HAP-1 (cell line): Measurements from ENCODE around the gene B3GNT8.
"Not testable (repeated sequence)": the region's sequence is repeated elsewhere in the genome, so short reads cannot be mapped to it uniquely, and the experiment has no call there.

Source experiments
- DNase-seq, 2 experiments: peaks; one replicate each; pipeline ENCODE4 v3.0.0-alpha.2; 2016 to 2020; ENCODE audit warnings: low spot score in 2 of 2
- H3K27me3 ChIP-seq: fragments of 250-450 bp; sonication (Bioruptor Pico); 2 replicates; pipeline ENCODE4 v1.5.1; 2020; ENCODE audit warnings: low read depth, mild to moderate bottlenecking, moderate library complexity
- H3K36me3 ChIP-seq: fragments of 250-450 bp; sonication (Bioruptor Pico); replicated peaks from 2 replicates; pipeline ENCODE4 v1.5.1; 2020; ENCODE audit warnings: mild to moderate bottlenecking
- H3K4me1 ChIP-seq: fragments of 250-450 bp; sonication (Bioruptor Pico); 2 replicates; pipeline ENCODE4 v1.5.1; 2020; ENCODE audit warnings: mild to moderate bottlenecking
- H3K4me3 ChIP-seq: fragments of 250-450 bp; sonication (Bioruptor Pico); 2 replicates; pipeline ENCODE4 v1.5.1; 2020; ENCODE audit warnings: mild to moderate bottlenecking, moderate library complexity
- H3K9me3 ChIP-seq: fragments of 250-450 bp; sonication (Bioruptor Pico); 2 replicates; pipeline ENCODE4 v1.5.1; 2020; ENCODE audit warnings: mild to moderate bottlenecking, moderate library complexity
- in situ Hi-C: fragments of 300-500 bp; cut with MboI; formaldehyde crosslinking; loops from 3 replicates; pipeline ENCODE4 v1.14.3; 2020; ENCODE audit warnings: low sequenced_read_pairs, inconsistent platforms, mixed read lengths

B3GNT8 gene

GRCh38 chr19:41443813-41444455, 16.8 kb upstream of the B3GNT8 start:
- Histone ChIP-seq H3K4me3 (no peak overlapping the region), H3K9me3 (no peaks in the 10 kb centered on the region), H3K27me3 (peaks cover 3% of the 10 kb centered on the region; the same call in 1 of the 2 replicates), H3K36me3 (no peaks in the 10 kb centered on the region), H3K4me1 (no peaks in the 10 kb centered on the region; the same call in 1 of the 2 replicates)
- no peak for DNase-seq
- in situ Hi-C loops: no loop called here

- DNase-seq: no peak
- no peaks in the 10 kb centered on the region; the same call in 1 of the 2 replicates for H3K4me1 ChIP-seq
- H3K9me3 ChIP-seq: no peaks in the 10 kb centered on the region
- in situ Hi-C loops: no loop called here
- H3K27me3 ChIP-seq: no peaks in the 10 kb centered on the region
- H3K36me3 ChIP-seq: no peaks in the 10 kb centered on the region
- no peak within 1 kb of the TSS for H3K4me3 ChIP-seq
Observed at GRCh38 chr19:41442473-41443355, 15.5 kb upstream of the B3GNT8 start, which contains the start of gene ERICH4. TSS of gene ERICH4 (plus strand) at chr19:41443156. CDS start at chr19:41443170, 14 bp downstream.

DNA sequence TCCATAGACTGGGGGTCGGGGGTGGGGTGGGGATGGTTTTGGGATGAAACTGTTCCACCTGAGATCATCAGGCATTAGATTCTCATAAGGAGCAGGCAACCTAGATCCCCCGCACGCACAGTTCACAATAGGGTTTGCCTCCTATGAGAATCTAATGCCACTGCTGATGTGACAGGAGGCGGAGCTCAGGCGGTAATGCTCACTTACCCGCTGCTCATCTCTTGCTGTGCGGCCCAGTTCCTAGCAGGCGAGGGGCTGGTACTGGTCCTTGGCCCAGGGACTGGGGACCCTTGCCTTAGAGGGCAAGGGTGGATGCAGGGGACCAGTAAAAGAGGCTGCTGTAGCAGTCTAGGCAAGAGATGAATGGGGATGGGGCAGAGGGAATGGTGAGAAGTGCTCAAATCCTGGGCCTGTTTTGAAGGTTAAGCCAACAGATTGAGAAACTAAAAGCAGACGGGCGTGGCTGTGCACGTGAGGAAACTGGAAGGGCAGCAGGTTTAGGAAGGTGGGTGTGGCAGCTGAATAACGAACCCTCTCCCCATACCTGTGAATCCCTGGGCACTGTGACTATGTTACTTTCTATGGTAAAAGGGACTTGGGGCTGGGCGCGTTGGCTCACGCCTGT, 14.3 kb upstream of the B3GNT8 start:
- Histone ChIP-seq H3K36me3 (no peaks in the 10 kb centered on the region; the same call in 1 of the 2 replicates), H3K27me3 (no peaks in the 10 kb centered on the region), H3K9me3 (no peaks in the 10 kb centered on the region), H3K4me1 (no peaks in the 10 kb centered on the region; the same call in 1 of the 2 replicates), H3K4me3 (no peak overlapping the region)
- in situ Hi-C loops: no loop called here
- DNase-seq: no peak

DNA sequence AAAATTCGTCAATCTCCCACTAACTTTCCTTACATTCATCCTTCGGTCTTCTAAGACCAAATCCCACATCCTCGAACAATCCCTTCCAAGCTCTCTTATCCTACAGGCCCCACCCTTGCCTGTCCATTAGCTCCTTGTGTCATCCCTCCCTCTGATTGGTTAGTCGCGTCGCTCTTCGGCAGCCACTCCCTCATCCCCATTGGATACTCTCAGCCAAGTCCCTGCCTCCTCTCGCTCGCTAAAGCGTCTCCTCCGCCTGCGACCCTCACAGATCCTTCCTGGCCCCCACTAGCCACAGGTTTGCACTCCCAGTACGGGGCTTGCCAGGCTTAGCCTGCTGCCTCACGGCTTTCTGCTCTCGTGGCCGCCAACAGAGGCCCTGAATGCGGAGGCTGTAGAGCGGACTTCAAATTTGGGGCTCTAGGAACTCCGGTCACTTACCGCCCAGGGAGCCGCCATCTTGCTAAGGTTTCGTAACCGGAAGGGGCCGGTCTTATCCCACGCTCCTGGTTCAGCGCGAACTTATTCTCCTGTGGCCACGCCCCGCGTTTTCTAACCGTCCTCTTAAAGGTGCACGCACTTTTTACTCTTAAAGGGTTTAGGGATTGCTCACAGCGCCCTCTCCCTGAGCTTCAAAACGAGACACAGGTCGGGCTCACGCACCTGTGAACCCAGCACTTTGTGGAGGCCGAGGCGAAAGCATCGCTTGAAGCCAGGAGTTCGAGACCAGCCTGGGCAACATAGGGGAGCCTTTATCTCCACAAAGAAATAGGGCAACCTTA, 12.5 kb upstream of the B3GNT8 start, which contains the start of gene DMAC2:
DMAC2 (minus strand) TSS at position 472 of the 782 bp plus-strand sequence; CDS start at position 459, 13 bp downstream.
- no peaks in the 10 kb centered on the region for H3K9me3 ChIP-seq
- no peaks in the 10 kb centered on the region; the same call in 1 of the 2 replicates for H3K4me1 ChIP-seq
- no peaks in the 10 kb centered on the region for H3K27me3 ChIP-seq
- H3K36me3 ChIP-seq: no peaks in the 10 kb centered on the region; the same call in 1 of the 2 replicates
- DNase-seq: peak; percentile 98
- H3K4me3 ChIP-seq: peak within 1 kb of the TSS; percentile 94
- in situ Hi-C loops: no loop called here

DNA sequence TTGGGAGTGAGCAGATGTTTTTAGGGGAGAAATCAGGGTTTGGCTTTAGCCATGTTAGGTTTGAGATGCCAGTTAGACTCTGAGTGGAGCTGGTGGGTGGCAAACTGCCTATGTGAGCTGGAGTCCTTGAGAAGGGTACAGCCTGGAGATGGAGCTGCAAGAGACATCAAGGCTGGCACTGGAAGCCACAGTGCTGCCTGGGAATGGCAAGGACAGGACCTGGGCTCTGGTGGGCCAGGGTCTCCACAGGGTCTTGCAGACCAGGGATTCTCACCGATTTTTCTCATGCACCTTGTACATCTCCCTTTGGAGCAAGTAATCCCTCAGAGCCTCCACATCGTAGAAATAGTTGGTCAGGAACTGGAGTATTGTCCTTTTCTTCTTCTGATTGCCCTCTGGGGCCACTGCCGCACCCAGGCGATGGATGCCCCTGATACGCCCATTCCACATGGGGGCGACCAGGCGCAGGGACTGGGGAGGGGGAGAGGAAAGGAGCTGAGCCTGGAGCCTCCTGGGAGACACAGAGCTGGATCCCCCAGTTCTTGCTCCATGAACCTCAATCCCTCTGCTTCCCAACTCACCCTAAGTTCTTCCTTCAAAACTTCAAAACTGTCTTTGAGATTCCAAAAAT, 10.9 kb upstream of the B3GNT8 start:
- DNase-seq: no peak
- Histone ChIP-seq H3K27me3 (no peaks in the 10 kb centered on the region), H3K4me3 (no peak overlapping the region), H3K9me3 (no peaks in the 10 kb centered on the region), H3K4me1 (no peaks in the 10 kb centered on the region; the same call in 1 of the 2 replicates), H3K36me3 (peaks cover 1% of the 10 kb centered on the region)
- in situ Hi-C loops: no loop called here

- Histone ChIP-seq H3K4me3 (no peak overlapping the region), H3K4me1 (no peaks in the 10 kb centered on the region; the same call in 1 of the 2 replicates), H3K9me3 (no peaks in the 10 kb centered on the region), H3K36me3 (peaks cover 11% of the 10 kb centered on the region), H3K27me3 (no peaks in the 10 kb centered on the region)
- no peak for DNase-seq
- in situ Hi-C loops: no loop called here
Observed at GRCh38 chr19:41436674-41436951, 9.4 kb upstream of the B3GNT8 start.

- H3K36me3 ChIP-seq: peaks cover 14% of the 10 kb centered on the region
- no peaks in the 10 kb centered on the region for H3K27me3 ChIP-seq
- no peaks in the 10 kb centered on the region; the same call in 1 of the 2 replicates for H3K4me1 ChIP-seq
- H3K4me3 ChIP-seq: no peak overlapping the region
- DNase-seq: no peak
- H3K9me3 ChIP-seq: no peaks in the 10 kb centered on the region
- in situ Hi-C loops: no loop called here
Observed at GRCh38 chr19:41435936-41436673, 8.9 kb upstream of the B3GNT8 start.

DNA sequence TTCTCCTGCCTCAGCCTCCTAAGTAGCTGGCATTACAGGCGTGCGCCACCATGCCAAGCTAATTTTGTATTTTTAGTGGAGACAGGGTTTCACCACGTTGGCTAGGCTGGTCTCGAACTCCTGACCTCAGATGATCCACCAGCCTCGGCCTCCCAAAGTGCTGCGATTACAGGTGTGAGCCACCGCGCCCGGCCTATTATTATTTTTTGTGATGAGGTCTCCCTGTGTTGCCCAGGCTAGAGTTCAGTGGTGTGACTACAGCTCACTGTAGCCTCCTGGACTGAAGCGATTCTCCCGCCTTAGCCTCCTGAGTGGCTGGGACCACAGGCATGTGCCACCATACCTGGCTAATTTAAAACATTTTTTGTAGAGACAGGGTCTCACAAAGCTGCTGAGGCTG, 8.2 kb upstream of the B3GNT8 start:
- H3K36me3 ChIP-seq: peaks cover 17% of the 10 kb centered on the region
- DNase-seq, in situ Hi-C loops, H3K4me3 ChIP-seq, H3K9me3 ChIP-seq, H3K27me3 ChIP-seq, H3K4me1 ChIP-seq: not testable (repeated sequence)

GRCh38 chr19:41434450-41434849, 7.3 kb upstream of the B3GNT8 start:
- no peak overlapping the region for H3K4me3 ChIP-seq
- no peaks in the 10 kb centered on the region for H3K9me3 ChIP-seq
- in situ Hi-C loops: no loop called here
- H3K27me3 ChIP-seq: no peaks in the 10 kb centered on the region
- no peaks in the 10 kb centered on the region; the same call in 1 of the 2 replicates for H3K4me1 ChIP-seq
- no peak for DNase-seq
- peaks cover 17% of the 10 kb centered on the region for H3K36me3 ChIP-seq

GRCh38 chr19:41433171-41433570, 6.0 kb upstream of the B3GNT8 start:
- H3K9me3 ChIP-seq: no peaks in the 10 kb centered on the region
- H3K27me3 ChIP-seq: no peaks in the 10 kb centered on the region
- H3K36me3 ChIP-seq: peaks cover 17% of the 10 kb centered on the region

DNA sequence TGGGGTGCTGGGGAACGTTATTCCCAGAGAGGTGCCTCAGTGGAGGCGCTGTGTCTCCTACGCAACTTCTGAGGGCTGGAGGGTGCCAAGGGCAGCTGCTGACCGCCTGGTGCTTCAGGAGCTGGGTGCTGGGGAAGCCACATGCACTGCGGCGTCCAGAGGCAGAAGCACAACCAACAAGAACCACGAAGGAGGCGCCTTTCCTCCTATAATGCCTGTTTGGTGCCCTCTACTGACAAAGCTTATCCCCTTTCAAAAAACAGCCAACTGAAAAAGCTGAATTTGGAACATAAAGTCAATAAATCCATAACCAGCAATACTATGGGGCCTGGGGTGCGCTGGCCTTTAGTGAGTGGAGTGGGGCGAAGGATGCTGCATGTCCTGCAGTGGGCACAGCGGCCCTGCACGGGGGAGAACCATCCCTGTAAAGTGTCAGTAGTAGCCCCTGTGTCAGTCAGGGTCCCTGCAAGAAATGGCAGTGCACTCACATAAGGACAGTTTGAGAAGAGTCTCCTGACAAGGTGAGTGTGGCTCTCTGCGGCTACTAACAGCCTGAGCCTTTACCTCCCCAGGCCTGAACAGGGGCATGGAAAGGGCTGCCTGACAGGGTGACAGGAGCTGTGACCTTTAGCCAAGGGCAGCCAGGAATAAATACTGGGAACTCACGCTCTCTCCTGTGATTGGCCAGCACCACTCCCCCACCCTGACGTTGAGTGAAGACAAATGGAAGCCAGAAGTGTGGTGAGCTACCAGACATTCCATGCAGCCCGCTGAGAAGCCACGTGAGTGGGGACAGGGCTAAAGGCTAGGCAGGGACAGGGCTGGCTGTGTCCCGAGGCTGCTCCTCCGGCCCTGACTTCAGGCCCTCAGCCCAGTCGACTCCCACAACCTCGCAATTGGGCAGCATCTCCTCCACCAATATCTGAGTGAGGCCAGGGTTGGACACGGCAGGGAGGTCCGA, 4.5 kb upstream of the B3GNT8 start:
- Histone ChIP-seq H3K4me1 (peaks cover 3% of the 10 kb centered on the region; the same call in 1 of the 2 replicates), H3K36me3 (peaks cover 17% of the 10 kb centered on the region), H3K9me3 (no peaks in the 10 kb centered on the region), H3K27me3 (no peaks in the 10 kb centered on the region), H3K4me3 (no peak overlapping the region)
- no peak for DNase-seq
- in situ Hi-C loops: no loop called here

More at GRCh38 chr19:41433171-41433570, 6.0 kb upstream of the B3GNT8 start:
- no peak overlapping the region for H3K4me3 ChIP-seq
- H3K4me1 ChIP-seq: no peaks in the 10 kb centered on the region
- DNase-seq: no peak
- in situ Hi-C loops: no loop called here
